Activated CD8-positive, alpha-beta memory T cell treated with anti-CD3 and anti-CD28 coated beads for 1 hour (primary cell): ENCODE data around the gene NHSL1.

ENCODE experiments used
- DNase-seq, 2 donors: peaks; one replicate each; pipeline ENCODE4 v3.0.0-alpha.2; 2020; ENCODE audit warnings: low read depth in 1 of 2; ENCODE audit errors: extremely low read depth in 1 of 2

NHSL1 gene

GRCh38 chr6:138499303-138500018 is at the start of gene NHSL1:
NHSL1 (minus strand) TSS chr6:138499494; CDS start chr6:138499290, 204 bp downstream.
- no peak for DNase-seq

GRCh38 chr6:138546733-138547185 is 47.5 kb upstream of the NHSL1 start:
- no peak for DNase-seq

- DNase-seq: no peak
These were observed 46.3 kb upstream of the NHSL1 start for GRCh38 chr6:138545621-138545980.

GRCh38 chr6:138544501-138544900 is 45.2 kb upstream of the NHSL1 start:
- no peak for DNase-seq

GRCh38 chr6:138543657-138544056 is 44.4 kb upstream of the NHSL1 start:
- no peak for DNase-seq

- no peak for DNase-seq
These were observed 42.7 kb upstream of the NHSL1 start for GRCh38 chr6:138541823-138542481.

GRCh38 chr6:138540468-138540867 is 41.2 kb upstream of the NHSL1 start:
- DNase-seq: no peak

GRCh38 chr6:138539876-138540275 is 40.6 kb upstream of the NHSL1 start:
- no peak for DNase-seq

GRCh38 chr6:138538390-138539031 is 39.2 kb upstream of the NHSL1 start:
- no peak for DNase-seq

GRCh38 chr6:138537106-138537505 is 37.8 kb upstream of the NHSL1 start:
- DNase-seq: no peak

- no peak for DNase-seq
These were observed 36.6 kb upstream of the NHSL1 start for GRCh38 chr6:138535728-138536455.

GRCh38 chr6:138533667-138534066 is 34.4 kb upstream of the NHSL1 start:
- no peak for DNase-seq

GRCh38 chr6:138531387-138531786 is 32.1 kb upstream of the NHSL1 start:
- DNase-seq: no peak

GRCh38 chr6:138529478-138529877 is 30.2 kb upstream of the NHSL1 start:
- no peak for DNase-seq

- no peak for DNase-seq
These were observed 29.7 kb upstream of the NHSL1 start for GRCh38 chr6:138528956-138529355.

GRCh38 chr6:138528137-138528536 is 28.8 kb upstream of the NHSL1 start:
- no peak for DNase-seq

- no peak for DNase-seq
These were observed 28.3 kb upstream of the NHSL1 start for GRCh38 chr6:138527411-138528088.

- no peak for DNase-seq
These were observed 27.5 kb upstream of the NHSL1 start for GRCh38 chr6:138526822-138527235.

GRCh38 chr6:138525355-138525754 is 26.1 kb upstream of the NHSL1 start:
- DNase-seq: no peak

GRCh38 chr6:138524526-138524925 is 25.2 kb upstream of the NHSL1 start:
- DNase-seq: no peak
